GM12801 (cell line): ENCODE measurements around the gene RNF166.

ENCODE experiments used
- TF ChIP-seq, protein P1 (sequence below): IDR thresholded peaks from one replicate; pipeline ENCODE4 v1.5.1; 2011; ENCODE audit warnings: control low read depth; ENCODE audit not compliant: insufficient read length; ENCODE audit errors: extremely low read depth

RNF166 gene

DNA sequence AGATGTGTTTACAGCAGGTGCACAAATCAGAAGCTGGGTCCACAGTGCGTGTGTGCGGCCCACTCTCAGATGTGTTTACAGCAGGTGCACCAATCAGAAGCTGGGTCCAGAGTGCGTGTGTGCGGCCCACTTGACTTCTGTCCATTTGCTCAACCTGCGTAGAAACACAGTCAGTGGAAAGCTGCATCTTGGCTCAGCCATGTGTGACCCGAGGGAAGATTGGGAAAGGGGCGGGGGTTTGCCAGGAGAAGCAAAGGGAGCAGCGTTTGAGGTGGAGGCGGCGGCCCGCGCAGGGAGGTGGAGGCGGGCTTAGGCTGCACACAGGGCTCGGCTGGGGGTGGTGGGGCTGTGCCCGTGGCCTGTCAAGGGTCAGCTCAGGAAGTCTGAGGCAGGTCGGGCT lies 4.3 kb upstream of the RNF166 start:
- TF ChIP-seq, protein P1, sequence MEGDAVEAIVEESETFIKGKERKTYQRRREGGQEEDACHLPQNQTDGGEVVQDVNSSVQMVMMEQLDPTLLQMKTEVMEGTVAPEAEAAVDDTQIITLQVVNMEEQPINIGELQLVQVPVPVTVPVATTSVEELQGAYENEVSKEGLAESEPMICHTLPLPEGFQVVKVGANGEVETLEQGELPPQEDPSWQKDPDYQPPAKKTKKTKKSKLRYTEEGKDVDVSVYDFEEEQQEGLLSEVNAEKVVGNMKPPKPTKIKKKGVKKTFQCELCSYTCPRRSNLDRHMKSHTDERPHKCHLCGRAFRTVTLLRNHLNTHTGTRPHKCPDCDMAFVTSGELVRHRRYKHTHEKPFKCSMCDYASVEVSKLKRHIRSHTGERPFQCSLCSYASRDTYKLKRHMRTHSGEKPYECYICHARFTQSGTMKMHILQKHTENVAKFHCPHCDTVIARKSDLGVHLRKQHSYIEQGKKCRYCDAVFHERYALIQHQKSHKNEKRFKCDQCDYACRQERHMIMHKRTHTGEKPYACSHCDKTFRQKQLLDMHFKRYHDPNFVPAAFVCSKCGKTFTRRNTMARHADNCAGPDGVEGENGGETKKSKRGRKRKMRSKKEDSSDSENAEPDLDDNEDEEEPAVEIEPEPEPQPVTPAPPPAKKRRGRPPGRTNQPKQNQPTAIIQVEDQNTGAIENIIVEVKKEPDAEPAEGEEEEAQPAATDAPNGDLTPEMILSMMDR: no peak

DNA sequence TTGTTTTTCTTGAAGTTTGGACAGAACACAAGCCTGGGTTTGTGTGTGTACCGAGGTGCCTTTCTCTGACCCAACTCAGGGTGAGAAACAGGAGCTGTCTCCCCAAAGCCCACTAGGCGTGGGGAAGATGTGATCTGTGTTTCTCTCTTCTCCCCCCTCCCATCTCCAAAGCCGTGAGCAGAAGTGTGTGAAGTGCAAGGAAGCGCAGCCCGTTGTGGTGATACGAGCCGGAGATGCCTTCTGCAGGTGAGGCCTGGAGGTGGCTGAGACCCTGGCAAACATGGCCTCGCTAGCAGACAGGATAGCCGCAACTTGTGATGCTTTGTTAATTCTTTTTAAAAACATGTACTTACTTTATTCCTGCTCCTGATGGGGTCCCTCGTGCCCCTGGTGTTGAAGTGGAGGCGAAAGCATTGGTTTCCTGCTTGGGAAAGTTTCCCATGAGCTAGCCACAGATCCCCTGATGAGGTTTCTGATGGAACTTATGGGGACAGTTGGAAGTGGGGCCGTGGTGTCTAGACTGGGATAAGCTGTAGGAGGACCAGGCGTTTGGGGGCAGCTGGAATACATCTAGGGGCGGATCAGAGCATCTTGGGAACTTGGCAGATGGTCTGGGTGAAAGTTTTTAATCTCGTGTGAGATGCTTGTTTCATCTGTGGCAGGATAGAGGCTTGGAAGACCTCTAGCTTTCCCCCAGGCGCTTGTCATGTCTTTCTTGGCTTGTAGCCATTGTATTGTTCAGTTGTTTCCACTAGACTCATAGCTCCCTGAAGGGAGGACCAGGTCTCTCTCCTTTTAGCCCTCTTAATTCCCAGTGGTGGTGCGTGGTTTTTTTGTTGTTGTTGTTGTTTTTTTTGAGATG lies 988 bp upstream of the RNF166 start:
- TF ChIP-seq, protein P1: no peak

DNA sequence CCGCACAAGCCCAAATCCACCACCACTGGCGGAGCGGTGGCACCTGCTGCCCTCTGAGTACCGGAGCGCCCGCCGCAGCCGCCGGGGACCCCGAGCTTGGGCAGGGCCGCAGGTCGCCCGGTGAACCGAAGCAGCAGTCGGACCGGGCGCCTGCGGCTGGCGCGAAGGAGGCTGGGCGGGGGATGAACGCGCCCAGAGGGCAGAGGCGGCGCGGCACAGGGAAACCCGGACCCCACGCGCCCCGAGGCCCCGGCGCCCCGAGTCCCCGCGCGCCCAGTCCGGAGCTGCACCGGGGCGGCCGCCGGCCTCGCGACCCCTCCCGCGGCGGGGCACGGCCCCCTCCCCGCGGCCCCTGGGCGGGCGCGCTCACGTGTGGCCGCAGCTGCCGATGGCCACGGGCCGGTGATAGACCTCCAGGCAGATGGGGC lies 393 bp downstream of the RNF166 start:
- TF ChIP-seq, protein P1: no peak

DNA sequence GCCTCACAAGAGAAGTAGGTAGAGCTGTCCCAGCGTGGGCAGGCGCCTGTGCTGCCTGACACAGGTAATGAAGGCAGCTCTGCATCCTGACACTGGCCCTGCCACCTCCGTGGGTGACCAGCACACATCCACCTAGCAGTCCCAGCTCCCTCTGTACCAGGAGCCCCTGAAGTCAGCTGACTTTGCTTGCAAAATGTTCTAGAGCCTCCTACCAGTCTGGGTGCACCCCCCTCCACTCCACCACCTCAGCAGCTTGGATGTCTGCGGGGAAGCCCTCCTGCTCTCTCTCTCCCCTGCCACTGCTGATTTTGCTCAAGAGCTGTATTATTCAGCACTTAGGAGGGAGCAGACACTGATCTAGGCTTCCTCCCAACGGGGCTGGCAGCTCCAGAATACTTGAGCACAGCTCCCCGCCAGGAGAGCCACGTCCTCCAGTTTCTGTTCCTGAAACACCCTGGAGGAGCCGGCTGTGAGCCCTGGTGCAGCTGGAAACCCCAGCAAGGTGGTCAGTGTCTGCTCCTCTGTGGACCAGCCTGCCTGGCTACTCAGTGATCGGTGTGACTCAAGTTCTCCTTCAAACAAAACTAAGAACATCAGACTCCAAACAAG lies 1.0 kb downstream of the RNF166 start:
- TF ChIP-seq, protein P1: no peak

DNA sequence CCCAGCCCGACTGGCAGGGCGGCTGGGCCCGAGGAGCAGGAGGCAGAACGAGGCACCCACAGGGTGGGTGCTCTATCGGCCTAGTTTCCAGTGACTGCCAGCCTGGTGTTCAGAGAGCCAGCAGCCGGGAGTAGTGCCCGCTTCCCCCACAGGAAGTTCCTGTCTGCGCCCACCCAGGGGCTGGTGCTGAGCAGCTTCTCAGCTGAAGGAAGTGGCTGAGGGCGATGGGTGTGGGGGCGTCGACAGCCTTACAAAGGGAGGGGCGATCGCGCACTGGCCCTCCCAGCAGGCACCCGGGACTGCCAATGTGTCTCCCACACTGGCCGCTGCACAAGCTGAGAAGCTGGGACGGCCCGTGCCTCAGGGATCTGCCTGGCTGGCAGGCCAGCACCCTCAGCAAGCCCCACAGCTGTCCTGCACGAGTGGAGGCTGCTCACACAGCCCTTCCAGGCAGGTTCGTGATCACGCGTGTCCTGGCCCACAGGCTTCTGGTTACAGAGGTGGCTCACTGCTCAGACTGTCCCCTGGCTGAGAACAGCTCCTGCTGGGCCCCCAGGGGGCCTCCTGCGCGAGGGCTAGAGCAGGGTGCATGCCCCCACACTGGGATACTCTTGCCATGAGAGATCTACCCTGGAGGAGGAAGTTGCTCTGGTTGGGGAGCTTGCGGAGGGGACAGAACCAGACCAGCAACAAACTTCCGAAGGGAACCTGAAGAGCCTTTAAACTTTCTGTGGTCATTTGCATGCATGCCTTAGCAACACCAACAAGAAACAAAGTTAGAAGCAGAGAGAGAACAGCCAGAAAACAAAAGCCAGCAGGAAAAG lies 2.5 kb downstream of the RNF166 start:
- TF ChIP-seq, protein P1: no peak

DNA sequence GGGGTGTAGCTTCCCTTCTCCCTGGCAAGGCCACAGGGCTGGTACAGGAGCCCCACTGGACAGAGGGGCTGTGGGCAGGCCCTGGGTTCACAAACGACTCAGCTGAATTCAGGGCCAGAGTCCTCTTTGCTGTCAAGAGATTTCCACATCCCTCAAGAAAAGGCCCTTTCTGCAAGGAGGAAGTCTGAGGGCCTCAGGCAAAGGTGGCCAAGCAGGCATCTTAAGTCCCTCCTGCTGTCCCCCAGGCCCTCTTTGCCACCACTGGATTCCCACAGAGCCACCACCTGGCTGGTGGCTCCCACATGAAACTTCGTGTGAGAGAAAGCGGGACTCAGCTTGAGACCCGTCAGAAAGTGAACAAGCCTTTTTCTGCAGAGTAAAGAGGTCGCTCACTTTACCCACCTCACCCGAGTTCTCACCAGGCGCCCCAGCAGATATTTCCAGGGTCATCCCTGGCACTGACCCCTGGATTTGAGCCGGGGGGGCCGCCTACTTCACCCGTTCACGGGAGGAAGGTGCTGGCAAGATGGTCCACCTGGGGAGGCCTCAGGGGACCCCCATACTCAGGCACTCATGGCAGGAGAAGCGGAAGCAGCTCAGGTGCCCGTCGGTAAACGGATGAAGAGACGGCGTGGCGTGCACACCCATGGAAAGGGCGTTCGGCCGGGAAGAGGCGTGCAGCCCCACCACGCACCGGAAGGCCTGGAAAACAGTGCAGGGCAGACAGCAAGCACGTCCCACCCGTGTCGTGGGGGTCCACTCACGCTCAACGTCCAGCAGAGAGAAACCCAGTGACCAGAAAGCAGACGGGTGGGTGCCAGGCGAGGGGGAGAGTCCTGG lies 3.6 kb downstream of the RNF166 start:
- TF ChIP-seq, protein P1: no peak
